GM12878 (cell line): ENCODE results near the gene RALGAPB.

ENCODE experiments used
- CTCF ChIP-seq, 3 experiments: IDR thresholded peaks in 2 of 3; conservative IDR thresholded peaks in 1 of 3; 2 replicates each; pipeline ENCODE4 v1.5.1; 2011; ENCODE audit warnings: low read depth in 3 of 3, low read length in 3 of 3, mild to moderate bottlenecking in 3 of 3, control low read depth in 2 of 3, moderate library complexity in 2 of 3, inconsistent platforms in 1 of 3, mixed read lengths in 1 of 3; ENCODE audit not compliant: control insufficient read depth in 2 of 3, insufficient read depth in 1 of 3; ENCODE audit errors: extremely low read depth in 1 of 3
- MAX ChIP-seq: IDR thresholded peaks from 2 replicates; pipeline ENCODE4 v1.6.1; 2012; ENCODE audit warnings: low read depth, low read length, improper control_type of control experiment
- MLLT1 ChIP-seq: fragments of 450-650 bp; IDR thresholded peaks from 2 replicates; pipeline ENCODE4 v1.6.1; 2016; ENCODE audit warnings: mild to moderate bottlenecking
- POLR2A ChIP-seq: IDR thresholded peaks from 2 replicates; pipeline ENCODE4 v1.6.1; 2011; ENCODE audit warnings: low read depth, mild to moderate bottlenecking, low read length
- ZNF622 ChIP-seq: fragments of 450-650 bp; IDR thresholded peaks from 2 replicates; pipeline ENCODE4 v1.6.1; 2017; ENCODE audit warnings: mild to moderate bottlenecking, inconsistent platforms

GRCh38 chr20:38625896-38626295, 153.3 kb downstream of the RALGAPB start:
- TF ChIP-seq CTCF (IDR thresholded peaks at IDR 0.05 in 2 of 3, conservative IDR thresholded peaks at IDR 0.05 in 1 of 3; ENCODE audit: control insufficient read depth in 2 of 3, extremely low read depth in 1 of 3, insufficient read depth in 1 of 3, low read depth in 3 of 3, low read length in 3 of 3) (no peak), ZNF622 (no peak), MLLT1 (no peak), POLR2A (no peak), MAX (no peak)
